H9 (cell line): ENCODE results near the gene TEC. TPM values are rescaled to one million over a fixed set of nuclear protein-coding genes. Genes with fewer than 3 reads are reported as not detected.

Experiments used
- DNase-seq: peaks from one replicate; pipeline ENCODE4 v3.0.0-alpha.2; 2017
- H2AFZ ChIP-seq: one replicate; pipeline ENCODE4 v1.6.1; 2013; ENCODE audit warnings: mild to moderate bottlenecking, low read length, control low read depth, moderate library complexity
- H2AK5ac ChIP-seq: 2 replicates; pipeline ENCODE4 v1.6.1; 2013; ENCODE audit warnings: low read length, control low read depth, mixed read lengths; ENCODE audit not compliant: insufficient read length
- H2BK120ac ChIP-seq: one replicate; pipeline ENCODE4 v1.6.1; 2013; ENCODE audit warnings: low read depth, mild to moderate bottlenecking, low read length, control low read depth, inconsistent platforms; ENCODE audit not compliant: poor library complexity, severe bottlenecking
- H2BK12ac ChIP-seq: 2 replicates; pipeline ENCODE4 v1.6.1; 2013; ENCODE audit warnings: low read length, control low read depth, mixed read lengths, low read depth; ENCODE audit not compliant: insufficient read length
- H2BK15ac ChIP-seq: 2 replicates; pipeline ENCODE4 v1.6.1; 2013; ENCODE audit warnings: low read depth, low read length, control low read depth
- H2BK20ac ChIP-seq: one replicate; pipeline ENCODE4 v1.6.1; 2013; ENCODE audit warnings: low read depth, mild to moderate bottlenecking, low read length, control low read depth, inconsistent platforms; ENCODE audit not compliant: poor library complexity, severe bottlenecking
- H2BK5ac ChIP-seq: 2 replicates; pipeline ENCODE4 v1.6.1; 2013; ENCODE audit warnings: low read length, control low read depth, mixed read lengths; ENCODE audit not compliant: insufficient read length
- H3K14ac ChIP-seq: 2 replicates; pipeline ENCODE4 v1.6.1; 2013; ENCODE audit warnings: low read length, control low read depth; ENCODE audit not compliant: insufficient read depth
- H3K18ac ChIP-seq: 2 replicates; pipeline ENCODE4 v1.6.1; 2013; ENCODE audit warnings: low read depth, mild to moderate bottlenecking, mixed read lengths, low read length, control low read depth; ENCODE audit not compliant: insufficient read length
- H3K23ac ChIP-seq: 2 replicates; pipeline ENCODE4 v1.6.1; 2013; ENCODE audit warnings: low read length, control low read depth, mixed read lengths, low read depth; ENCODE audit not compliant: insufficient read length
- H3K23me2 ChIP-seq: 2 replicates; pipeline ENCODE4 v1.6.1; 2013; ENCODE audit warnings: low read depth, mild to moderate bottlenecking, mixed read lengths, low read length, control low read depth; ENCODE audit not compliant: insufficient read length, poor library complexity, severe bottlenecking
- H3K27ac ChIP-seq: 2 replicates; pipeline ENCODE4 v1.5.1; 2013; ENCODE audit warnings: low read length, control low read depth, mixed read lengths, low read depth; ENCODE audit not compliant: insufficient read length
- H3K27me3 ChIP-seq: 2 replicates; pipeline ENCODE4 v1.6.1; 2013; ENCODE audit warnings: low read length, control low read depth, inconsistent platforms; ENCODE audit not compliant: insufficient read depth
- H3K4ac ChIP-seq: 2 replicates; pipeline ENCODE4 v1.6.1; 2013; ENCODE audit warnings: low read depth, mild to moderate bottlenecking, control low read depth, inconsistent platforms, low read length, moderate library complexity
- H3K4me1 ChIP-seq: 2 replicates; pipeline ENCODE4 v1.6.1; 2013; ENCODE audit warnings: low read length, control low read depth, inconsistent platforms; ENCODE audit not compliant: insufficient read depth
- H3K4me2 ChIP-seq: 2 replicates; pipeline ENCODE4 v1.6.1; 2013; ENCODE audit warnings: low read length, control low read depth, mixed read lengths; ENCODE audit not compliant: insufficient read length, insufficient read depth
- H3K56ac ChIP-seq: 2 replicates; pipeline ENCODE4 v1.6.1; 2013; ENCODE audit warnings: low read depth, mild to moderate bottlenecking, mixed read lengths, low read length, control low read depth; ENCODE audit not compliant: insufficient read length
- H3K79me1 ChIP-seq: 2 replicates; pipeline ENCODE4 v1.6.1; 2013; ENCODE audit warnings: low read depth, mild to moderate bottlenecking, moderate library complexity, low read length, control low read depth, inconsistent platforms; ENCODE audit not compliant: insufficient read depth, poor library complexity, severe bottlenecking
- H3K79me2 ChIP-seq: 2 replicates; pipeline ENCODE4 v1.6.1; 2013; ENCODE audit warnings: low read length, control low read depth, inconsistent platforms; ENCODE audit not compliant: insufficient read depth
- H3K9ac ChIP-seq: 2 replicates; pipeline ENCODE4 v1.6.1; 2013; ENCODE audit warnings: low read length, control low read depth, mixed read lengths; ENCODE audit not compliant: insufficient read length; ENCODE audit errors: extremely low read depth
- H3K9me3 ChIP-seq: one replicate; pipeline ENCODE4 v1.6.1; 2013; ENCODE audit warnings: low read depth, low read length, inconsistent platforms; ENCODE audit not compliant: control insufficient read depth
- H3T11ph ChIP-seq: one replicate; pipeline ENCODE4 v1.6.1; 2013; ENCODE audit warnings: mild to moderate bottlenecking, low read length, control low read depth, inconsistent platforms
- H4K20me1 ChIP-seq: one replicate; pipeline ENCODE4 v1.6.1; 2013; ENCODE audit not compliant: control insufficient read depth, insufficient read length, insufficient read depth
- H4K5ac ChIP-seq: 2 replicates; pipeline ENCODE4 v1.6.1; 2013; ENCODE audit warnings: low read depth, mild to moderate bottlenecking, mixed read lengths, low read length, control low read depth; ENCODE audit not compliant: insufficient read length
- H4K8ac ChIP-seq: replicated peaks from 2 replicates; pipeline ENCODE4 v1.6.1; 2013; ENCODE audit warnings: low read length, control low read depth, mixed read lengths, low read depth; ENCODE audit not compliant: insufficient read length
- H4K91ac ChIP-seq: 2 replicates; pipeline ENCODE4 v1.6.1; 2013; ENCODE audit warnings: low read depth, mild to moderate bottlenecking, moderate library complexity, mixed read lengths, low read length, control low read depth; ENCODE audit not compliant: insufficient read length
- H3K27ac Mint-ChIP-seq, 3 experiments: 2 replicates in 2 of 3; 3 replicates in 1 of 3; pipeline ENCODE4 v1.8.0; 2020 to 2021; ENCODE audit warnings: mixed read lengths in 3 of 3, mild to moderate bottlenecking in 1 of 3, moderate library complexity in 1 of 3
- H3K27me3 Mint-ChIP-seq: 2 replicates; pipeline ENCODE4 v1.8.0; 2021; ENCODE audit warnings: low read depth, mild to moderate bottlenecking, moderate library complexity, mixed read lengths
- H3K36me3 Mint-ChIP-seq, 3 experiments: 2 replicates in 2 of 3; 3 replicates in 1 of 3; pipeline ENCODE4 v1.8.0; 2020 to 2021; ENCODE audit warnings: low read depth in 3 of 3, mixed read lengths in 3 of 3; ENCODE audit not compliant: insufficient read depth in 1 of 3
- H3K4me1 Mint-ChIP-seq, 2 experiments: 2 replicates each; pipeline ENCODE4 v1.8.0; 2020; ENCODE audit warnings: mixed read lengths in 2 of 2
- H3K4me3 Mint-ChIP-seq, 2 experiments: 2 replicates in 1 of 2; 3 replicates in 1 of 2; pipeline ENCODE4 v1.8.0; 2020 to 2021; ENCODE audit warnings: mild to moderate bottlenecking in 2 of 2, mixed read lengths in 2 of 2, moderate library complexity in 1 of 2
- H3K9me3 Mint-ChIP-seq, 2 experiments: 2 replicates in 1 of 2; 3 replicates in 1 of 2; pipeline ENCODE4 v1.8.0; 2020; ENCODE audit warnings: mild to moderate bottlenecking in 2 of 2, mixed read lengths in 2 of 2, moderate library complexity in 1 of 2
- WGBS: extraction: QIAGEN DNeasy Blood & Tissue Kit; methylation state at CpG from one replicate; pipeline ENCODE4 v1.1.7; 2013; ENCODE audit warnings: missing lambda C conversion rate, low lambda C conversion rate, mixed read lengths; ENCODE audit not compliant: insufficient read length; ENCODE audit errors: extremely low coverage; 5-methylcytosine and 5-hydroxymethylcytosine counted together
- total RNA-seq: library from RNA; stranded (reverse); gene quantifications from 2 replicates; pipeline ENCODE4 v1.2.1, GENCODE V29; 2021
- TF ChIP-seq, protein P1 (sequence below): fragments of 200-600 bp; sonication (generic); conservative IDR thresholded peaks from 3 replicates; pipeline ENCODE4 v1.8.0; 2021; ENCODE audit warnings: antibody characterized with exemption, mild to moderate bottlenecking

TEC gene
- total RNA-seq, 1 experiment from 2014 or later = 1.8 TPM

DNA sequence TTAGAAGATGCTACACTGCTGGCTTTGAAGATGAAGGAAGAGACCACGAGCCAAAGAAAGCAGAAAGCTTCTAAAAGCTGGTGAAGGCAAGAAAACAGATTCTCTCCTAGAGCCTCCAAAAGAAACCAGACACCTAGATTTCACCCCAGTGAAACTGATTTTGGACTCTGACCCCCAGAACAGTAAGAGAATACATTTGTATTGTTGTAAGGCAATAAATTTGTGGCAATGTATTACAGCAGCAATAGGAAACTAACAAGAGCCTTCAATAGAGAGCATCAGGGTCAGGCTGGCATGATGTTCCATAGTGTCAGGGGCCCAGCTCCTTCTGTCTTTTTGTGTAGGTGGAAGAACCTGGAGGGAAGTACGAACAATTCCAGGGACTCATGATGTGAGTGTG lies 6.0 kb upstream of the TEC start:
- peaks cover 20 to 22% of the 10 kb centered on the region in 2 experiments for H3K9me3 Mint-ChIP-seq
- no peaks in the 10 kb centered on the region for H3K79me1 ChIP-seq
- H3K27me3 ChIP-seq = no peaks in the 10 kb centered on the region

More for the DNA sequence above, 6.0 kb upstream of the TEC start:
- Histone ChIP-seq H2AK5ac (no peak overlapping the region), H2BK12ac (no peak overlapping the region), H2BK15ac (no peak overlapping the region), H3K4me1 (no peaks in the 10 kb centered on the region), H3K56ac (no peak overlapping the region), H3K23me2 (no peaks in the 10 kb centered on the region), H2BK5ac (no peak overlapping the region), H3K14ac (no peak overlapping the region), H2BK120ac (no peak overlapping the region), H4K91ac (no peak overlapping the region), H4K8ac (no peak overlapping the region), H3K23ac (no peak overlapping the region), H4K20me1 (no peaks in the 10 kb centered on the region), H3K4ac (no peak overlapping the region), H3K27ac (no peak overlapping the region), H3K9me3 (no peaks in the 10 kb centered on the region), H3K18ac (no peak overlapping the region), H3T11ph (no peak overlapping the region), H2BK20ac (no peak overlapping the region), H3K4me2 (no peak overlapping the region), H4K5ac (no peak overlapping the region), H3K79me2 (no peaks in the 10 kb centered on the region), H3K9ac (no peak overlapping the region), H2AFZ (no peak overlapping the region)
- TF ChIP-seq, protein P1, sequence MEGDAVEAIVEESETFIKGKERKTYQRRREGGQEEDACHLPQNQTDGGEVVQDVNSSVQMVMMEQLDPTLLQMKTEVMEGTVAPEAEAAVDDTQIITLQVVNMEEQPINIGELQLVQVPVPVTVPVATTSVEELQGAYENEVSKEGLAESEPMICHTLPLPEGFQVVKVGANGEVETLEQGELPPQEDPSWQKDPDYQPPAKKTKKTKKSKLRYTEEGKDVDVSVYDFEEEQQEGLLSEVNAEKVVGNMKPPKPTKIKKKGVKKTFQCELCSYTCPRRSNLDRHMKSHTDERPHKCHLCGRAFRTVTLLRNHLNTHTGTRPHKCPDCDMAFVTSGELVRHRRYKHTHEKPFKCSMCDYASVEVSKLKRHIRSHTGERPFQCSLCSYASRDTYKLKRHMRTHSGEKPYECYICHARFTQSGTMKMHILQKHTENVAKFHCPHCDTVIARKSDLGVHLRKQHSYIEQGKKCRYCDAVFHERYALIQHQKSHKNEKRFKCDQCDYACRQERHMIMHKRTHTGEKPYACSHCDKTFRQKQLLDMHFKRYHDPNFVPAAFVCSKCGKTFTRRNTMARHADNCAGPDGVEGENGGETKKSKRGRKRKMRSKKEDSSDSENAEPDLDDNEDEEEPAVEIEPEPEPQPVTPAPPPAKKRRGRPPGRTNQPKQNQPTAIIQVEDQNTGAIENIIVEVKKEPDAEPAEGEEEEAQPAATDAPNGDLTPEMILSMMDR = no peak
- H3K4me1 Mint-ChIP-seq = no peaks in the 10 kb centered on the region
- H3K27ac Mint-ChIP-seq = no peak overlapping the region
- WGBS = no CpG with 5 or more reads among the region's 2 CpGs
- H3K36me3 Mint-ChIP-seq = peaks cover 8 to 18% (median 8%) of the 10 kb centered on the region in 3 experiments
- DNase-seq = no peak
- H3K27me3 Mint-ChIP-seq = peaks cover 6% of the 10 kb centered on the region; the same call in 1 of the 2 replicates
- H3K4me3 Mint-ChIP-seq = no peak overlapping the region
